K562 (cell line): Measurements from ENCODE around the gene CCNYL1. TPM values are rescaled to one million over a fixed set of nuclear protein-coding genes. Genes with fewer than 3 reads are reported as not detected.

Source experiments
- ATAC-seq: fragments of 200-7000 bp; cut with Tn5 transposase; 3 replicates; pipeline ENCODE4 v1.9.1; 2020; ENCODE audit warnings: moderate library complexity
- BruUV-seq: library from RNA; stranded (reverse); fragments of 400-500 nt; replicated peaks from 2 replicates; lab custom pipeline; 2021; lab: Mats Ljungman, UMichigan
- CTCF ChIA-PET: fragments of 300-600 bp; formaldehyde crosslinking; extraction: SDS; loops from one replicate; lab custom pipeline; 2021; ENCODE audit warnings: low intra/inter-chr PET ratio; lab: Yijun Ruan, JAX
- POLR2A ChIA-PET: fragments of 300-600, 350-650 bp; sonication (Branson Sonifier 250); formaldehyde crosslinking; extraction: SDS; loops from one replicate; lab custom pipeline; 2021; ENCODE audit warnings: antibody characterized with exemption, inconsistent platforms; lab: Yijun Ruan, JAX
- DNase-seq, 4 experiments: peaks; one replicate each; pipeline versions ENCODE4 v3.0.0 to v3.0.0-alpha.2; 2011 to 2018; ENCODE audit warnings: low spot score in 3 of 4, mixed read lengths in 3 of 4; ENCODE audit errors: extremely low read depth in 1 of 4
- FAIRE-seq: peaks from 2 replicates; lab custom pipeline; 2011; peaks lifted over from hg19 to GRCh38; lab: Jason Lieb, UNC
- H2AFZ ChIP-seq: 2 replicates; pipeline ENCODE4 v1.6.0; 2011; ENCODE audit warnings: low read depth, low read length, control low read depth, inconsistent platforms
- H3K27ac ChIP-seq: fragments of 200-600 bp; 3 replicates; pipeline ENCODE4 v1.8.0; 2011; ENCODE audit warnings: low read depth, mild to moderate bottlenecking, control low read depth, inconsistent platforms, low read length, moderate library complexity, mixed read lengths; ENCODE audit errors: extremely low read depth
- H3K27me3 ChIP-seq, 2 experiments: fragments of 300-600 bp in 1 of 2; 2 replicates in 1 of 2; 3 replicates in 1 of 2; pipeline versions ENCODE4 v1.6.0 to v1.8.0; 2011; ENCODE audit warnings: inconsistent platforms in 2 of 2, low read length in 2 of 2, mild to moderate bottlenecking in 1 of 2, mixed read lengths in 1 of 2, moderate library complexity in 1 of 2; ENCODE audit not compliant: control insufficient read depth in 2 of 2, insufficient read depth in 2 of 2
- H3K36me3 ChIP-seq: fragments of 300-600 bp; 3 replicates; pipeline ENCODE4 v1.8.0; 2011; ENCODE audit warnings: mild to moderate bottlenecking, low read length, inconsistent platforms; ENCODE audit not compliant: control insufficient read depth, insufficient read depth
- H3K4me1 ChIP-seq, 2 experiments: fragments of 200-600 bp in 1 of 2; replicated peaks in 1 of 2; 2 replicates in 1 of 2; 3 replicates in 1 of 2; pipeline versions ENCODE4 v1.5.1 to v1.8.0; 2011; ENCODE audit warnings: inconsistent platforms in 2 of 2, low read length in 2 of 2, mild to moderate bottlenecking in 1 of 2, mixed read lengths in 1 of 2, moderate library complexity in 1 of 2; ENCODE audit not compliant: control insufficient read depth in 2 of 2, insufficient read depth in 2 of 2
- H3K4me2 ChIP-seq: 2 replicates; pipeline ENCODE4 v1.6.1; 2011; ENCODE audit warnings: low read length, control low read depth, inconsistent platforms, mixed read lengths; ENCODE audit not compliant: insufficient read depth
- H3K4me3 ChIP-seq: fragments of 200-600 bp; sonication (generic), shearing (Covaris generic); 2 replicates; pipeline ENCODE4 v1.5.1; 2016; ENCODE audit warnings: control low read depth, inconsistent platforms
- H3K79me2 ChIP-seq: fragments of 200-600 bp; 3 replicates; pipeline ENCODE4 v1.8.0; 2011; ENCODE audit warnings: low read length, inconsistent platforms; ENCODE audit not compliant: control insufficient read depth, insufficient read depth
- H3K9ac ChIP-seq, 2 experiments: 2 replicates each; pipeline versions ENCODE4 v1.6.0 to v1.6.1; 2011; ENCODE audit warnings: low read depth in 2 of 2, low read length in 2 of 2, control low read depth in 1 of 2, inconsistent platforms in 1 of 2, mild to moderate bottlenecking in 1 of 2, mixed read lengths in 1 of 2; ENCODE audit not compliant: insufficient read depth in 1 of 2
- H3K9me1 ChIP-seq: one replicate; pipeline ENCODE4 v1.6.0; 2011; ENCODE audit warnings: inconsistent platforms, mild to moderate bottlenecking, low read length, moderate library complexity; ENCODE audit not compliant: control insufficient read depth, insufficient read depth
- H3K9me3 ChIP-seq: replicated peaks from 2 replicates; pipeline ENCODE4 v1.5.1; 2011; ENCODE audit warnings: low read depth, low read length, inconsistent platforms; ENCODE audit not compliant: control insufficient read depth, insufficient read depth
- H4K20me1 ChIP-seq: replicated peaks from 2 replicates; pipeline ENCODE4 v1.6.1; 2011; ENCODE audit warnings: low read length, inconsistent platforms, mixed read lengths; ENCODE audit not compliant: control insufficient read depth, insufficient read depth
- CEBPZ ChIP-seq: fragments of 150-350 bp; IDR thresholded peaks from 2 replicates; pipeline ENCODE4 v1.6.1; 2014; ENCODE audit warnings: low read depth, mild to moderate bottlenecking, low read length, borderline replicate concordance
- E2F5 ChIP-seq: sonication (generic); formaldehyde crosslinking; IDR thresholded peaks from 2 replicates; pipeline ENCODE4 v1.8.0; 2022; ENCODE audit warnings: mild to moderate bottlenecking, missing genetic modification reagents
- GTF2E2 ChIP-seq: fragments of 200-800 bp; sonication (Bioruptor generic); IDR thresholded peaks from 2 replicates; pipeline ENCODE4 v1.6.1; 2016; ENCODE audit warnings: missing genetic modification characterization, missing compliant biosample characterization
- HDAC2 ChIP-seq: fragments of 450-650 bp; IDR thresholded peaks from 2 replicates; pipeline ENCODE4 v1.6.1; 2016; ENCODE audit warnings: mild to moderate bottlenecking
- HDAC8 ChIP-seq: fragments of 450-650 bp; IDR thresholded peaks from 2 replicates; pipeline ENCODE4 v1.6.1; 2016; ENCODE audit warnings: mild to moderate bottlenecking, missing genetic modification characterization, moderate library complexity, missing compliant biosample characterization
- MAFG ChIP-seq: fragments of 450-650 bp; conservative IDR thresholded peaks from 2 replicates; pipeline ENCODE4 v1.6.1; 2016; ENCODE audit warnings: missing genetic modification characterization, missing compliant biosample characterization
- NELFE ChIP-seq: IDR thresholded peaks from 2 replicates; pipeline ENCODE4 v1.6.1; 2011; ENCODE audit warnings: mild to moderate bottlenecking; ENCODE audit not compliant: insufficient read depth, insufficient read length
- STAG1 ChIP-seq: sonication (generic); formaldehyde crosslinking; IDR thresholded peaks from 2 replicates; pipeline ENCODE4 v1.5.0; 2020; ENCODE audit warnings: missing genetic modification reagents, borderline replicate concordance
- ZSCAN32 ChIP-seq: fragments of 450-650 bp; formaldehyde crosslinking; IDR thresholded peaks from 2 replicates; pipeline ENCODE4 v1.4.0; 2020; ENCODE audit warnings: mild to moderate bottlenecking, moderate library complexity
- whole genome bisulfite sequencing: fragments of 100-300 bp; shearing (Covaris generic); methylation state at CpG from one replicate; pipeline ENCODE4 v1.1.6; 2016; ENCODE audit warnings: low coverage, mixed read lengths; ENCODE audit not compliant: insufficient coverage; ENCODE audit errors: missing lambda C conversion rate; 5-methylcytosine and 5-hydroxymethylcytosine counted together
- in situ Hi-C: fragments of 300-500 bp; cut with MboI; formaldehyde crosslinking; loops from 4 replicates; pipeline ENCODE4 v1.15.0; 2018; ENCODE audit warnings: inconsistent platforms, mixed read lengths
- intact Hi-C: fragments of 100-400 bp; cut with micrococcal nuclease; formaldehyde crosslinking; loops from 2 replicates; pipeline ENCODE4 v1.14.2; 2022
- polyA plus RNA-seq, 8 experiments: library from polyadenylated mRNA; depleted of rRNA in 4 of 8; stranded (reverse) in 5 of 8; unstranded in 3 of 8; fragments of >200 nt; fragmentation: Nextera tagmentation in 2 of 8; fragmentation: Illumina TruSeq in 1 of 8; extraction: Ambion mirVana in 2 of 8; extraction: Trizol in 1 of 8; gene quantifications; 2 replicates each; pipeline versions ENCODE4 v1.2.1 to v1.2.3, GENCODE V29; 2011 to 2014; ENCODE audit warnings: inconsistent platforms in 1 of 8, missing spikeins in 1 of 8
- total RNA-seq, 7 experiments: library from RNA; depleted of rRNA in 6 of 7; stranded (reverse); fragments of >200 nt in 6 of 7; fragmentation: Illumina TruSeq in 2 of 7; extraction: Trizol in 2 of 7; gene quantifications; 2 replicates each; pipeline versions ENCODE4 v1.2.1 to v1.2.3, GENCODE V29; 2011 to 2021; ENCODE audit warnings: low replicate concordance in 1 of 7

Gene CCNYL1
- total and polyA plus RNA-seq, 9 of the 15 experiments (the other 6 are each of a cell fraction or from before 2014, with no cell fraction given) = 1.9 to 7.5 (median 4.7) TPM

- in situ Hi-C loops = no loop called here
- no peak for TF ChIP-seq CEBPZ
- TF ChIP-seq MAFG (tag) = no peak
- TF ChIP-seq ZSCAN32 (CRISPR knock-in tag) = no peak
- TF ChIP-seq GTF2E2 = no peak
- TF ChIP-seq HDAC2 = no peak
- no peak for TF ChIP-seq E2F5 (CRISPR knock-in tag)
- TF ChIP-seq STAG1 (CRISPR knock-in tag) = no peak
- no peak for TF ChIP-seq HDAC8
- TF ChIP-seq NELFE = no peak
- TF ChIP-seq, all 486 proteins: peak for 0
- BruUV-seq = no TSS peak
- ChIA-PET POLR2A (interaction anchor here (0.6 kb wide), 1 partner anchor 14 kb away, joined by 3 read pairs; no protein-coding TSS in a partner anchor), CTCF (no interaction called here)
- Histone ChIP-seq H3K9me1 (no peaks in the 10 kb centered on the region), H3K9ac (peak overlapping the region in 1 of 2 experiments; percentile 66; a peak in 1 of 4 replicates), H3K4me3 (no peak overlapping the region), H3K4me1 (peaks cover 2 to 4% of the 10 kb centered on the region in 2 experiments; a peak in 2 of 5 replicates), H3K27me3 (no peaks in the 10 kb centered on the region), H3K4me2 (no peak overlapping the region), H4K20me1 (no peaks in the 10 kb centered on the region), H3K36me3 (no peaks in the 10 kb centered on the region), H2AFZ (no peak overlapping the region), H3K27ac (no peak overlapping the region), H3K9me3 (no peaks in the 10 kb centered on the region), H3K79me2 (no peaks in the 10 kb centered on the region)
- 62% methylated on average over 10 of the region's 10 CpGs for WGBS
- ATAC-seq (no peak), FAIRE-seq (no peak), DNase-seq (no peak)
- intact Hi-C loops = no loop called here
These were observed 71.0 kb downstream of the CCNYL1 start for GRCh38 chr2:207782238-207783030.
